H9 (cell line): ENCODE measurements around the gene ZBTB22. TPM values are rescaled to one million over a fixed set of nuclear protein-coding genes. Genes with fewer than 3 reads are reported as not detected.

Experiments
- DNase-seq: peaks from one replicate; pipeline ENCODE4 v3.0.0-alpha.2; 2017
- H2AFZ ChIP-seq: one replicate; pipeline ENCODE4 v1.6.1; 2013; ENCODE audit warnings: mild to moderate bottlenecking, low read length, control low read depth, moderate library complexity
- H2AK5ac ChIP-seq: 2 replicates; pipeline ENCODE4 v1.6.1; 2013; ENCODE audit warnings: low read length, control low read depth, mixed read lengths; ENCODE audit not compliant: insufficient read length
- H2BK120ac ChIP-seq: one replicate; pipeline ENCODE4 v1.6.1; 2013; ENCODE audit warnings: low read depth, mild to moderate bottlenecking, low read length, control low read depth, inconsistent platforms; ENCODE audit not compliant: poor library complexity, severe bottlenecking
- H2BK12ac ChIP-seq: 2 replicates; pipeline ENCODE4 v1.6.1; 2013; ENCODE audit warnings: low read length, control low read depth, mixed read lengths, low read depth; ENCODE audit not compliant: insufficient read length
- H2BK15ac ChIP-seq: 2 replicates; pipeline ENCODE4 v1.6.1; 2013; ENCODE audit warnings: low read depth, low read length, control low read depth
- H2BK20ac ChIP-seq: one replicate; pipeline ENCODE4 v1.6.1; 2013; ENCODE audit warnings: low read depth, mild to moderate bottlenecking, low read length, control low read depth, inconsistent platforms; ENCODE audit not compliant: poor library complexity, severe bottlenecking
- H2BK5ac ChIP-seq: 2 replicates; pipeline ENCODE4 v1.6.1; 2013; ENCODE audit warnings: low read length, control low read depth, mixed read lengths; ENCODE audit not compliant: insufficient read length
- H3K14ac ChIP-seq: 2 replicates; pipeline ENCODE4 v1.6.1; 2013; ENCODE audit warnings: low read length, control low read depth; ENCODE audit not compliant: insufficient read depth
- H3K18ac ChIP-seq: 2 replicates; pipeline ENCODE4 v1.6.1; 2013; ENCODE audit warnings: low read depth, mild to moderate bottlenecking, mixed read lengths, low read length, control low read depth; ENCODE audit not compliant: insufficient read length
- H3K23ac ChIP-seq: 2 replicates; pipeline ENCODE4 v1.6.1; 2013; ENCODE audit warnings: low read length, control low read depth, mixed read lengths, low read depth; ENCODE audit not compliant: insufficient read length
- H3K23me2 ChIP-seq: 2 replicates; pipeline ENCODE4 v1.6.1; 2013; ENCODE audit warnings: low read depth, mild to moderate bottlenecking, mixed read lengths, low read length, control low read depth; ENCODE audit not compliant: insufficient read length, poor library complexity, severe bottlenecking
- H3K27ac ChIP-seq: 2 replicates; pipeline ENCODE4 v1.5.1; 2013; ENCODE audit warnings: low read length, control low read depth, mixed read lengths, low read depth; ENCODE audit not compliant: insufficient read length
- H3K27me3 ChIP-seq: 2 replicates; pipeline ENCODE4 v1.6.1; 2013; ENCODE audit warnings: low read length, control low read depth, inconsistent platforms; ENCODE audit not compliant: insufficient read depth
- H3K4ac ChIP-seq: 2 replicates; pipeline ENCODE4 v1.6.1; 2013; ENCODE audit warnings: low read depth, mild to moderate bottlenecking, control low read depth, inconsistent platforms, low read length, moderate library complexity
- H3K4me1 ChIP-seq: 2 replicates; pipeline ENCODE4 v1.6.1; 2013; ENCODE audit warnings: low read length, control low read depth, inconsistent platforms; ENCODE audit not compliant: insufficient read depth
- H3K4me2 ChIP-seq: 2 replicates; pipeline ENCODE4 v1.6.1; 2013; ENCODE audit warnings: low read length, control low read depth, mixed read lengths; ENCODE audit not compliant: insufficient read length, insufficient read depth
- H3K56ac ChIP-seq: 2 replicates; pipeline ENCODE4 v1.6.1; 2013; ENCODE audit warnings: low read depth, mild to moderate bottlenecking, mixed read lengths, low read length, control low read depth; ENCODE audit not compliant: insufficient read length
- H3K79me1 ChIP-seq: 2 replicates; pipeline ENCODE4 v1.6.1; 2013; ENCODE audit warnings: low read depth, mild to moderate bottlenecking, moderate library complexity, low read length, control low read depth, inconsistent platforms; ENCODE audit not compliant: insufficient read depth, poor library complexity, severe bottlenecking
- H3K79me2 ChIP-seq: 2 replicates; pipeline ENCODE4 v1.6.1; 2013; ENCODE audit warnings: low read length, control low read depth, inconsistent platforms; ENCODE audit not compliant: insufficient read depth
- H3K9ac ChIP-seq: 2 replicates; pipeline ENCODE4 v1.6.1; 2013; ENCODE audit warnings: low read length, control low read depth, mixed read lengths; ENCODE audit not compliant: insufficient read length; ENCODE audit errors: extremely low read depth
- H3K9me3 ChIP-seq: one replicate; pipeline ENCODE4 v1.6.1; 2013; ENCODE audit warnings: low read depth, low read length, inconsistent platforms; ENCODE audit not compliant: control insufficient read depth
- H3T11ph ChIP-seq: one replicate; pipeline ENCODE4 v1.6.1; 2013; ENCODE audit warnings: mild to moderate bottlenecking, low read length, control low read depth, inconsistent platforms
- H4K20me1 ChIP-seq: one replicate; pipeline ENCODE4 v1.6.1; 2013; ENCODE audit not compliant: control insufficient read depth, insufficient read length, insufficient read depth
- H4K5ac ChIP-seq: 2 replicates; pipeline ENCODE4 v1.6.1; 2013; ENCODE audit warnings: low read depth, mild to moderate bottlenecking, mixed read lengths, low read length, control low read depth; ENCODE audit not compliant: insufficient read length
- H4K8ac ChIP-seq: replicated peaks from 2 replicates; pipeline ENCODE4 v1.6.1; 2013; ENCODE audit warnings: low read length, control low read depth, mixed read lengths, low read depth; ENCODE audit not compliant: insufficient read length
- H4K91ac ChIP-seq: 2 replicates; pipeline ENCODE4 v1.6.1; 2013; ENCODE audit warnings: low read depth, mild to moderate bottlenecking, moderate library complexity, mixed read lengths, low read length, control low read depth; ENCODE audit not compliant: insufficient read length
- H3K27ac Mint-ChIP-seq, 3 experiments: 2 replicates in 2 of 3; 3 replicates in 1 of 3; pipeline ENCODE4 v1.8.0; 2020 to 2021; ENCODE audit warnings: mixed read lengths in 3 of 3, mild to moderate bottlenecking in 1 of 3, moderate library complexity in 1 of 3
- H3K27me3 Mint-ChIP-seq: 2 replicates; pipeline ENCODE4 v1.8.0; 2021; ENCODE audit warnings: low read depth, mild to moderate bottlenecking, moderate library complexity, mixed read lengths
- H3K36me3 Mint-ChIP-seq, 3 experiments: 2 replicates in 2 of 3; 3 replicates in 1 of 3; pipeline ENCODE4 v1.8.0; 2020 to 2021; ENCODE audit warnings: low read depth in 3 of 3, mixed read lengths in 3 of 3; ENCODE audit not compliant: insufficient read depth in 1 of 3
- H3K4me1 Mint-ChIP-seq, 2 experiments: 2 replicates each; pipeline ENCODE4 v1.8.0; 2020; ENCODE audit warnings: mixed read lengths in 2 of 2
- H3K4me3 Mint-ChIP-seq, 2 experiments: 2 replicates in 1 of 2; 3 replicates in 1 of 2; pipeline ENCODE4 v1.8.0; 2020 to 2021; ENCODE audit warnings: mild to moderate bottlenecking in 2 of 2, mixed read lengths in 2 of 2, moderate library complexity in 1 of 2
- H3K9me3 Mint-ChIP-seq, 2 experiments: 2 replicates in 1 of 2; 3 replicates in 1 of 2; pipeline ENCODE4 v1.8.0; 2020; ENCODE audit warnings: mild to moderate bottlenecking in 2 of 2, mixed read lengths in 2 of 2, moderate library complexity in 1 of 2
- CTCF ChIP-seq: fragments of 200-600 bp; sonication (generic); conservative IDR thresholded peaks from 3 replicates; pipeline ENCODE4 v1.8.0; 2021; ENCODE audit warnings: antibody characterized with exemption, mild to moderate bottlenecking
- WGBS: extraction: QIAGEN DNeasy Blood & Tissue Kit; methylation state at CpG from one replicate; pipeline ENCODE4 v1.1.7; 2013; ENCODE audit warnings: missing lambda C conversion rate, low lambda C conversion rate, mixed read lengths; ENCODE audit not compliant: insufficient read length; ENCODE audit errors: extremely low coverage; 5-methylcytosine and 5-hydroxymethylcytosine counted together
- total RNA-seq: library from RNA; stranded (reverse); gene quantifications from 2 replicates; pipeline ENCODE4 v1.2.1, GENCODE V29; 2021

ZBTB22 gene
- total RNA-seq, 1 experiment from 2014 or later = 8.1 TPM

GRCh38 chr6:33344701-33345697, 27.5 kb upstream of the ZBTB22 start:
- Histone ChIP-seq H3T11ph (no peak overlapping the region), H3K79me2 (no peaks in the 10 kb centered on the region), H2BK120ac (no peak overlapping the region), H2BK5ac (no peak overlapping the region), H3K4ac (no peak overlapping the region), H2AFZ (no peak overlapping the region), H3K14ac (no peak overlapping the region), H4K8ac (no peak overlapping the region), H4K91ac (no peak overlapping the region), H3K79me1 (no peaks in the 10 kb centered on the region), H3K4me2 (peak overlapping the region; percentile 24), H4K20me1 (no peaks in the 10 kb centered on the region), H2BK20ac (no peak overlapping the region), H3K4me1 (peaks cover 2% of the 10 kb centered on the region; the same call in 1 of the 2 replicates), H3K9me3 (no peaks in the 10 kb centered on the region), H2AK5ac (no peak overlapping the region), H3K27me3 (no peaks in the 10 kb centered on the region), H2BK15ac (no peak overlapping the region), H4K5ac (no peak overlapping the region), H3K27ac (no peak overlapping the region), H2BK12ac (no peak overlapping the region), H3K18ac (no peak overlapping the region), H3K9ac (no peak overlapping the region), H3K23me2 (no peaks in the 10 kb centered on the region), H3K23ac (no peak overlapping the region), H3K56ac (no peak overlapping the region)
- Mint-ChIP-seq H3K4me3 (peak overlapping the region; percentile 12 to 24; a peak in 4 of 5 replicates), H3K27me3 (peaks cover 3% of the 10 kb centered on the region), H3K4me1 (peaks cover 21 to 24% of the 10 kb centered on the region in 2 experiments), H3K36me3 (no peaks in the 10 kb centered on the region), H3K27ac (no peak overlapping the region), H3K9me3 (no peaks in the 10 kb centered on the region)
- TF ChIP-seq CTCF = peak; percentile 72
- peak; percentile 63 for DNase-seq
- no CpG with 5 or more reads among the region's 22 CpGs for WGBS
